WTC11 (cell line): ENCODE results near the gene EDN2. TPM values are rescaled to one million over a fixed set of nuclear protein-coding genes. Genes with fewer than 3 reads are reported as not detected.

ENCODE experiments used
- ATAC-seq: fragments of 200-7000 bp; cut with Tn5 transposase; 2 replicates; pipeline ENCODE4 v1.10.0; 2021; ENCODE audit warnings: mild to moderate bottlenecking, moderate library complexity
- CTCF ChIA-PET: fragments of 300-600 bp; sonication (Branson Sonifier 250); formaldehyde crosslinking; loops from one replicate; lab custom pipeline; 2021; ENCODE audit warnings: antibody characterized with exemption; lab: Charles Lee
- POLR2A ChIA-PET: fragments of 350-600 bp; sonication (Branson Sonifier 250); formaldehyde crosslinking; loops from one replicate; lab custom pipeline; 2021; ENCODE audit warnings: antibody characterized with exemption; lab: Charles Lee
- DNase-seq: peaks from one replicate; pipeline ENCODE4 v3.0.0; 2021; ENCODE audit warnings: low spot score
- H3K27ac Mint-ChIP-seq: 2 replicates; pipeline ENCODE4 v1.8.0; 2021; ENCODE audit warnings: mixed read lengths
- H3K27me3 Mint-ChIP-seq: 2 replicates; pipeline ENCODE4 v1.8.0; 2021; ENCODE audit warnings: low read depth, mild to moderate bottlenecking, moderate library complexity, mixed read lengths
- H3K36me3 Mint-ChIP-seq: 2 replicates; pipeline ENCODE4 v1.8.0; 2021; ENCODE audit warnings: mixed read lengths
- H3K4me1 Mint-ChIP-seq: 2 replicates; pipeline ENCODE4 v1.8.0; 2022; ENCODE audit warnings: mixed read lengths
- H3K4me3 Mint-ChIP-seq: 2 replicates; pipeline ENCODE4 v1.8.0; 2021; ENCODE audit warnings: mild to moderate bottlenecking, moderate library complexity, mixed read lengths
- H3K9me3 Mint-ChIP-seq: 2 replicates; pipeline ENCODE4 v1.8.0; 2021; ENCODE audit warnings: mixed read lengths
- ATF1 ChIP-seq: sonication (generic); formaldehyde crosslinking; IDR thresholded peaks from 2 replicates; pipeline ENCODE4 v1.8.1; 2023; ENCODE audit warnings: mild to moderate bottlenecking, moderate library complexity, missing genetic modification reagents
- FOXJ3 ChIP-seq: sonication (generic); formaldehyde crosslinking; IDR thresholded peaks from 2 replicates; pipeline ENCODE4 v1.9.0; 2021; ENCODE audit warnings: missing genetic modification reagents, mild to moderate bottlenecking, borderline replicate concordance
- FOXP4 ChIP-seq: sonication (generic); formaldehyde crosslinking; IDR thresholded peaks from 2 replicates; pipeline ENCODE4 v1.8.0; 2022; ENCODE audit warnings: mild to moderate bottlenecking, missing genetic modification reagents
- GABPB1 ChIP-seq: sonication (generic); formaldehyde crosslinking; IDR thresholded peaks from 2 replicates; pipeline ENCODE4 v1.8.1; 2023; ENCODE audit warnings: mild to moderate bottlenecking, missing genetic modification reagents
- GTF2I ChIP-seq: fragments of 250-450 bp; sonication (Bioruptor Pico); conservative IDR thresholded peaks from 2 replicates; pipeline ENCODE4 v1.4.0; 2021; ENCODE audit warnings: mild to moderate bottlenecking
- MXD4 ChIP-seq: fragments of 250-450 bp; sonication (Bioruptor Pico); IDR thresholded peaks from 2 replicates; pipeline ENCODE4 v1.8.0; 2021; ENCODE audit warnings: mild to moderate bottlenecking, moderate library complexity, borderline replicate concordance
- NR2C2 ChIP-seq: sonication (generic); formaldehyde crosslinking; IDR thresholded peaks from 2 replicates; pipeline ENCODE4 v1.8.0; 2022; ENCODE audit warnings: mild to moderate bottlenecking, missing genetic modification reagents
- SMAD4 ChIP-seq: sonication (generic); formaldehyde crosslinking; IDR thresholded peaks from 2 replicates; pipeline ENCODE4 v1.8.0; 2022; ENCODE audit warnings: mild to moderate bottlenecking, missing genetic modification reagents
- USF1 ChIP-seq: sonication (generic); formaldehyde crosslinking; IDR thresholded peaks from 2 replicates; pipeline ENCODE4 v1.8.0; 2022; ENCODE audit warnings: mild to moderate bottlenecking, missing genetic modification reagents
- ZNF671 ChIP-seq: fragments of 250-450 bp; sonication (Bioruptor Pico); IDR thresholded peaks from 2 replicates; pipeline ENCODE4 v1.8.0; 2021; ENCODE audit warnings: mild to moderate bottlenecking
- total RNA-seq: library from RNA; stranded (reverse); gene quantifications from 3 replicates; pipeline ENCODE4 v1.2.3, GENCODE V29; 2021
- TF ChIP-seq, protein P1 (sequence below): sonication (generic); formaldehyde crosslinking; IDR thresholded peaks from 2 replicates; pipeline ENCODE4 v1.8.1; 2023; ENCODE audit warnings: mild to moderate bottlenecking, missing genetic modification reagents, borderline replicate concordance
- TF ChIP-seq, protein P2 (sequence below): sonication (generic); formaldehyde crosslinking; IDR thresholded peaks from 2 replicates; pipeline ENCODE4 v1.8.1; 2022; ENCODE audit warnings: missing genetic modification reagents, borderline replicate concordance
- TF ChIP-seq, protein P3 (sequence below): sonication (generic); formaldehyde crosslinking; IDR thresholded peaks from 2 replicates; pipeline ENCODE4 v1.8.1; 2023; ENCODE audit warnings: mild to moderate bottlenecking, missing genetic modification reagents
- TF ChIP-seq, protein P4 (sequence below): fragments of 250-450 bp; sonication (Bioruptor Pico); conservative IDR thresholded peaks from 2 replicates; pipeline ENCODE4 v1.9.0; 2021; ENCODE audit warnings: mild to moderate bottlenecking
- TF ChIP-seq, protein P5 (sequence below): sonication (generic); formaldehyde crosslinking; IDR thresholded peaks from 2 replicates; pipeline ENCODE4 v1.8.1; 2023; ENCODE audit warnings: mild to moderate bottlenecking, missing genetic modification reagents, moderate library complexity
- TF ChIP-seq, protein P6 (sequence below): fragments of 250-450 bp; sonication (Bioruptor Pico); IDR thresholded peaks from 2 replicates; pipeline ENCODE4 v1.9.0; 2021; ENCODE audit warnings: mild to moderate bottlenecking, borderline replicate concordance
- TF ChIP-seq, protein P7 (sequence below): sonication (generic); formaldehyde crosslinking; IDR thresholded peaks from 2 replicates; pipeline ENCODE4 v1.8.1; 2022; ENCODE audit warnings: low read depth, missing genetic modification reagents, borderline replicate concordance

The EDN2 gene
- total RNA-seq, 1 experiment from 2014 or later, result 0.33 TPM

- H3K27ac Mint-ChIP-seq, result no peak overlapping the region
- peaks cover 15% of the 10 kb centered on the region for H3K27me3 Mint-ChIP-seq
- H3K4me3 Mint-ChIP-seq, result no peak overlapping the region; the same call in 1 of the 2 replicates
- TF ChIP-seq MXD4 (no peak), GTF2I (CRISPR knock-in tag) (no peak), NR2C2 (CRISPR knock-in tag) (no peak), FOXP4 (CRISPR knock-in tag) (no peak), ZNF671 (no peak), USF1 (CRISPR knock-in tag) (no peak), SMAD4 (CRISPR knock-in tag) (no peak), GABPB1 (no peak), FOXJ3 (no peak), ATF1 (no peak)
- TF ChIP-seq, protein P1, sequence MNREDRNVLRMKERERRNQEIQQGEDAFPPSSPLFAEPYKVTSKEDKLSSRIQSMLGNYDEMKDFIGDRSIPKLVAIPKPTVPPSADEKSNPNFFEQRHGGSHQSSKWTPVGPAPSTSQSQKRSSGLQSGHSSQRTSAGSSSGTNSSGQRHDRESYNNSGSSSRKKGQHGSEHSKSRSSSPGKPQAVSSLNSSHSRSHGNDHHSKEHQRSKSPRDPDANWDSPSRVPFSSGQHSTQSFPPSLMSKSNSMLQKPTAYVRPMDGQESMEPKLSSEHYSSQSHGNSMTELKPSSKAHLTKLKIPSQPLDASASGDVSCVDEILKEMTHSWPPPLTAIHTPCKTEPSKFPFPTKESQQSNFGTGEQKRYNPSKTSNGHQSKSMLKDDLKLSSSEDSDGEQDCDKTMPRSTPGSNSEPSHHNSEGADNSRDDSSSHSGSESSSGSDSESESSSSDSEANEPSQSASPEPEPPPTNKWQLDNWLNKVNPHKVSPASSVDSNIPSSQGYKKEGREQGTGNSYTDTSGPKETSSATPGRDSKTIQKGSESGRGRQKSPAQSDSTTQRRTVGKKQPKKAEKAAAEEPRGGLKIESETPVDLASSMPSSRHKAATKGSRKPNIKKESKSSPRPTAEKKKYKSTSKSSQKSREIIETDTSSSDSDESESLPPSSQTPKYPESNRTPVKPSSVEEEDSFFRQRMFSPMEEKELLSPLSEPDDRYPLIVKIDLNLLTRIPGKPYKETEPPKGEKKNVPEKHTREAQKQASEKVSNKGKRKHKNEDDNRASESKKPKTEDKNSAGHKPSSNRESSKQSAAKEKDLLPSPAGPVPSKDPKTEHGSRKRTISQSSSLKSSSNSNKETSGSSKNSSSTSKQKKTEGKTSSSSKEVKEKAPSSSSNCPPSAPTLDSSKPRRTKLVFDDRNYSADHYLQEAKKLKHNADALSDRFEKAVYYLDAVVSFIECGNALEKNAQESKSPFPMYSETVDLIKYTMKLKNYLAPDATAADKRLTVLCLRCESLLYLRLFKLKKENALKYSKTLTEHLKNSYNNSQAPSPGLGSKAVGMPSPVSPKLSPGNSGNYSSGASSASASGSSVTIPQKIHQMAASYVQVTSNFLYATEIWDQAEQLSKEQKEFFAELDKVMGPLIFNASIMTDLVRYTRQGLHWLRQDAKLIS (CRISPR knock-in tag), result no peak
- TF ChIP-seq, protein P2, sequence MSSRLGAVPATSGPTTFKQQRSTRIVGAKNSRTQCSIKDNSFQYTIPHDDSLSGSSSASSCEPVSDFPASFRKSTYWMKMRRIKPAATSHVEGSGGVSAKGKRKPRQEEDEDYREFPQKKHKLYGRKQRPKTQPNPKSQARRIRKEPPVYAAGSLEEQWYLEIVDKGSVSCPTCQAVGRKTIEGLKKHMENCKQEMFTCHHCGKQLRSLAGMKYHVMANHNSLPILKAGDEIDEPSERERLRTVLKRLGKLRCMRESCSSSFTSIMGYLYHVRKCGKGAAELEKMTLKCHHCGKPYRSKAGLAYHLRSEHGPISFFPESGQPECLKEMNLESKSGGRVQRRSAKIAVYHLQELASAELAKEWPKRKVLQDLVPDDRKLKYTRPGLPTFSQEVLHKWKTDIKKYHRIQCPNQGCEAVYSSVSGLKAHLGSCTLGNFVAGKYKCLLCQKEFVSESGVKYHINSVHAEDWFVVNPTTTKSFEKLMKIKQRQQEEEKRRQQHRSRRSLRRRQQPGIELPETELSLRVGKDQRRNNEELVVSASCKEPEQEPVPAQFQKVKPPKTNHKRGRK (CRISPR knock-in tag), result no peak
- TF ChIP-seq, protein P3, sequence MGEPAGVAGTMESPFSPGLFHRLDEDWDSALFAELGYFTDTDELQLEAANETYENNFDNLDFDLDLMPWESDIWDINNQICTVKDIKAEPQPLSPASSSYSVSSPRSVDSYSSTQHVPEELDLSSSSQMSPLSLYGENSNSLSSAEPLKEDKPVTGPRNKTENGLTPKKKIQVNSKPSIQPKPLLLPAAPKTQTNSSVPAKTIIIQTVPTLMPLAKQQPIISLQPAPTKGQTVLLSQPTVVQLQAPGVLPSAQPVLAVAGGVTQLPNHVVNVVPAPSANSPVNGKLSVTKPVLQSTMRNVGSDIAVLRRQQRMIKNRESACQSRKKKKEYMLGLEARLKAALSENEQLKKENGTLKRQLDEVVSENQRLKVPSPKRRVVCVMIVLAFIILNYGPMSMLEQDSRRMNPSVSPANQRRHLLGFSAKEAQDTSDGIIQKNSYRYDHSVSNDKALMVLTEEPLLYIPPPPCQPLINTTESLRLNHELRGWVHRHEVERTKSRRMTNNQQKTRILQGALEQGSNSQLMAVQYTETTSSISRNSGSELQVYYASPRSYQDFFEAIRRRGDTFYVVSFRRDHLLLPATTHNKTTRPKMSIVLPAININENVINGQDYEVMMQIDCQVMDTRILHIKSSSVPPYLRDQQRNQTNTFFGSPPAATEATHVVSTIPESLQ (CRISPR knock-in tag), result no peak
- TF ChIP-seq, protein P4, sequence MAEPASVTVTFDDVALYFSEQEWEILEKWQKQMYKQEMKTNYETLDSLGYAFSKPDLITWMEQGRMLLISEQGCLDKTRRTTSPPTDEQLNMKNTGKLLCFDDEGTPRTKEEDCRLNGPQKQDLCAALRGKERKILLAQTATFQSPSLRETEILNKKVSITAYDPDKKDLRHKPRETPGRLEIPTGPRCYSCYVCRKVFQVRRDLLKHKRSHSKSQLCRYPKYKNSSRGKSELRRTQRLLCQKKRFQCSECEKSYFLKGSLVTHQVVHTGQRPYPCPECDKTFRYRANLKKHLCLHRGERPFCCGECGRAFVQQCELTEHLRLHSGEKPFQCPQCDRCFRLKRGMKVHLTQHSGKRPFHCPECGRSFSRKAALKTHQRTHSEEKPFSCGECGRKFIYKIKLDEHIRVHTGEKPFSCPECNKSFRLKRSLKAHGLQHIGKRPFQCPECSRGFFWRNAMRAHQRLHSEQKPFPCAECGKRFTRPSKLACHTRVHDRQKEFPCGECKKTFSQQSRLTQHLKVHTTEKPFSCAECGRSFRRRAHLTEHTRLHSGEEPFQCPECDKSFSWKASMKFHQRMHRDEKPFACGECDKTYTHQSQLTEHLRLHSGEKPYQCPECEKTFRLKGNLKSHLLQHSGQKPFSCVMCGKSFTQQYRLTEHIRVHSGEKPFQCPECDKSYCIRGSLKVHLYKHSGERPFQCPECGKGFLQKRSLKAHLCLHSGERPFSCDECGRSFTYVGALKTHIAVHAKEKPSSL (CRISPR knock-in tag), result no peak
- TF ChIP-seq, protein P5, sequence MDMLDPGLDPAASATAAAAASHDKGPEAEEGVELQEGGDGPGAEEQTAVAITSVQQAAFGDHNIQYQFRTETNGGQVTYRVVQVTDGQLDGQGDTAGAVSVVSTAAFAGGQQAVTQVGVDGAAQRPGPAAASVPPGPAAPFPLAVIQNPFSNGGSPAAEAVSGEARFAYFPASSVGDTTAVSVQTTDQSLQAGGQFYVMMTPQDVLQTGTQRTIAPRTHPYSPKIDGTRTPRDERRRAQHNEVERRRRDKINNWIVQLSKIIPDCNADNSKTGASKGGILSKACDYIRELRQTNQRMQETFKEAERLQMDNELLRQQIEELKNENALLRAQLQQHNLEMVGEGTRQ (CRISPR knock-in tag), result no peak
- TF ChIP-seq, protein P6, sequence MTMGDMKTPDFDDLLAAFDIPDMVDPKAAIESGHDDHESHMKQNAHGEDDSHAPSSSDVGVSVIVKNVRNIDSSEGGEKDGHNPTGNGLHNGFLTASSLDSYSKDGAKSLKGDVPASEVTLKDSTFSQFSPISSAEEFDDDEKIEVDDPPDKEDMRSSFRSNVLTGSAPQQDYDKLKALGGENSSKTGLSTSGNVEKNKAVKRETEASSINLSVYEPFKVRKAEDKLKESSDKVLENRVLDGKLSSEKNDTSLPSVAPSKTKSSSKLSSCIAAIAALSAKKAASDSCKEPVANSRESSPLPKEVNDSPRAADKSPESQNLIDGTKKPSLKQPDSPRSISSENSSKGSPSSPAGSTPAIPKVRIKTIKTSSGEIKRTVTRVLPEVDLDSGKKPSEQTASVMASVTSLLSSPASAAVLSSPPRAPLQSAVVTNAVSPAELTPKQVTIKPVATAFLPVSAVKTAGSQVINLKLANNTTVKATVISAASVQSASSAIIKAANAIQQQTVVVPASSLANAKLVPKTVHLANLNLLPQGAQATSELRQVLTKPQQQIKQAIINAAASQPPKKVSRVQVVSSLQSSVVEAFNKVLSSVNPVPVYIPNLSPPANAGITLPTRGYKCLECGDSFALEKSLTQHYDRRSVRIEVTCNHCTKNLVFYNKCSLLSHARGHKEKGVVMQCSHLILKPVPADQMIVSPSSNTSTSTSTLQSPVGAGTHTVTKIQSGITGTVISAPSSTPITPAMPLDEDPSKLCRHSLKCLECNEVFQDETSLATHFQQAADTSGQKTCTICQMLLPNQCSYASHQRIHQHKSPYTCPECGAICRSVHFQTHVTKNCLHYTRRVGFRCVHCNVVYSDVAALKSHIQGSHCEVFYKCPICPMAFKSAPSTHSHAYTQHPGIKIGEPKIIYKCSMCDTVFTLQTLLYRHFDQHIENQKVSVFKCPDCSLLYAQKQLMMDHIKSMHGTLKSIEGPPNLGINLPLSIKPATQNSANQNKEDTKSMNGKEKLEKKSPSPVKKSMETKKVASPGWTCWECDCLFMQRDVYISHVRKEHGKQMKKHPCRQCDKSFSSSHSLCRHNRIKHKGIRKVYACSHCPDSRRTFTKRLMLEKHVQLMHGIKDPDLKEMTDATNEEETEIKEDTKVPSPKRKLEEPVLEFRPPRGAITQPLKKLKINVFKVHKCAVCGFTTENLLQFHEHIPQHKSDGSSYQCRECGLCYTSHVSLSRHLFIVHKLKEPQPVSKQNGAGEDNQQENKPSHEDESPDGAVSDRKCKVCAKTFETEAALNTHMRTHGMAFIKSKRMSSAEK (CRISPR knock-in tag), result no peak
- TF ChIP-seq, protein P7, sequence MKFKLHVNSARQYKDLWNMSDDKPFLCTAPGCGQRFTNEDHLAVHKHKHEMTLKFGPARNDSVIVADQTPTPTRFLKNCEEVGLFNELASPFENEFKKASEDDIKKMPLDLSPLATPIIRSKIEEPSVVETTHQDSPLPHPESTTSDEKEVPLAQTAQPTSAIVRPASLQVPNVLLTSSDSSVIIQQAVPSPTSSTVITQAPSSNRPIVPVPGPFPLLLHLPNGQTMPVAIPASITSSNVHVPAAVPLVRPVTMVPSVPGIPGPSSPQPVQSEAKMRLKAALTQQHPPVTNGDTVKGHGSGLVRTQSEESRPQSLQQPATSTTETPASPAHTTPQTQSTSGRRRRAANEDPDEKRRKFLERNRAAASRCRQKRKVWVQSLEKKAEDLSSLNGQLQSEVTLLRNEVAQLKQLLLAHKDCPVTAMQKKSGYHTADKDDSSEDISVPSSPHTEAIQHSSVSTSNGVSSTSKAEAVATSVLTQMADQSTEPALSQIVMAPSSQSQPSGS (CRISPR knock-in tag), result no peak
- TF ChIP-seq, all 79 proteins: peak for 0
- Mint-ChIP-seq H3K4me1 (peaks cover 12% of the 10 kb centered on the region), H3K36me3 (no peaks in the 10 kb centered on the region), H3K9me3 (no peaks in the 10 kb centered on the region)
- no peak for DNase-seq
- CTCF ChIA-PET, result interaction anchor here (0.5 to 6.3 kb wide), 59 partner anchors 8 to 658 kb away, joined by 3 to 84 read pairs (median 4); partner anchors contain the start of genes EDN2 and FOXO6
- POLR2A ChIA-PET, result interaction anchor here (1.0 to 1.3 kb wide), 2 partner anchors 9 to 184 kb away, joined by 3 read pairs; no protein-coding TSS in a partner anchor
- ATAC-seq, result no peak
Measured at GRCh38 chr1:41515778-41516167, 31.3 kb upstream of the EDN2 start.
